MCF 10A (cell line): ENCODE results near the gene FOXN3. TPM values are rescaled to one million over a fixed set of nuclear protein-coding genes. Genes with fewer than 3 reads are reported as not detected.

ENCODE experiments used
- BruUV-seq: library from RNA; stranded (reverse); fragments of 400-500 nt; replicated peaks from 2 replicates; lab custom pipeline; 2021; lab: Mats Ljungman, UMichigan
- CTCF ChIA-PET: fragments of 300-600 bp; sonication (Branson Sonifier 250); formaldehyde crosslinking; extraction: SDS; loops from one replicate; lab custom pipeline; 2021; ENCODE audit warnings: antibody characterized with exemption, inconsistent platforms; lab: Yijun Ruan, JAX
- POLR2A ChIA-PET: fragments of 300-600, 350-650 bp; sonication (Branson Sonifier 250); formaldehyde crosslinking; extraction: SDS; loops from one replicate; lab custom pipeline; 2020; ENCODE audit warnings: antibody characterized with exemption, inconsistent platforms; lab: Yijun Ruan, JAX
- DNase-seq: peaks from one replicate; pipeline ENCODE4 v3.0.0-alpha.2; 2018; ENCODE audit not compliant: unreplicated experiment
- H3K27ac Mint-ChIP-seq: one replicate; pipeline ENCODE4 v1.8.0; 2022; ENCODE audit warnings: mild to moderate bottlenecking, low read depth, mixed read lengths; ENCODE audit not compliant: unreplicated experiment
- H3K27me3 Mint-ChIP-seq: one replicate; pipeline ENCODE4 v1.8.0; 2022; ENCODE audit warnings: mixed read lengths; ENCODE audit not compliant: insufficient read depth, unreplicated experiment
- H3K36me3 Mint-ChIP-seq: one replicate; pipeline ENCODE4 v1.8.0; 2022; ENCODE audit warnings: mild to moderate bottlenecking, moderate library complexity, mixed read lengths; ENCODE audit not compliant: insufficient read depth, unreplicated experiment
- H3K4me1 Mint-ChIP-seq: one replicate; pipeline ENCODE4 v1.8.0; 2022; ENCODE audit warnings: mixed read lengths; ENCODE audit not compliant: insufficient read depth, unreplicated experiment
- H3K4me3 Mint-ChIP-seq: one replicate; pipeline ENCODE4 v1.8.0; 2022; ENCODE audit warnings: mild to moderate bottlenecking, moderate library complexity, mixed read lengths; ENCODE audit not compliant: unreplicated experiment
- H3K9me3 Mint-ChIP-seq: one replicate; pipeline ENCODE4 v1.8.0; 2022; ENCODE audit warnings: mixed read lengths; ENCODE audit not compliant: unreplicated experiment
- intact Hi-C: fragments of 100-400 bp; cut with micrococcal nuclease; formaldehyde crosslinking; loops from 2 replicates; pipeline ENCODE4 v1.14.1; 2022
- total RNA-seq: library from RNA; stranded (reverse); gene quantifications from 2 replicates; pipeline ENCODE4 v1.2.3, GENCODE V29; 2022
- TF ChIP-seq, protein P1 (sequence below): fragments of 200-600 bp; IDR thresholded peaks from one replicate; pipeline ENCODE4 v1.8.0; 2022; ENCODE audit warnings: antibody characterized with exemption, mild to moderate bottlenecking; ENCODE audit not compliant: unreplicated experiment

FOXN3 gene
- total RNA-seq, 1 experiment from 2014 or later: 27.1 TPM

DNA sequence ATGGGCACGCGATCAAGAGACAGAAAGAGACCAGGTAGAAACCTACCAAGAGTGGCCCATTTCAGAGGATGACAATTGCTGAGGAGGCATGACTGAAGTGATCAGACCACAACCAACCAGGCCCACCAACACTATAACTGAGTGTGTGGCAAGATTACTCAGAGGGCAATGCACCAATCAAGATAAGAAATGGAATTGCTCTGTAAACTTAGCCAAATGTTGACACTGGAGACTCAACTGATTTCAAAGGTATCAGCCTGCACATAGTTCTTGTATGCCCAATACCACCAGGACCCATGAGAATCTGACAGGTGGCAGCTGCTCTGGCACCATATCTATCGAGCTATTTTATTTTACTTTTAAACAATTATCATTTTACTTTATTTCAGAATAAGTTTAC lies 128.9 kb downstream of the FOXN3 start:
- BruUV-seq: no TSS peak
- ChIA-PET CTCF (interaction anchor here (0.7 to 1.2 kb wide), 2 partner anchors 8 to 122 kb away, joined by 3 to 4 read pairs; no protein-coding TSS in a partner anchor), POLR2A (interaction anchor here (0.6 kb wide), 1 partner anchor 120 kb away, joined by 4 read pairs; no protein-coding TSS in a partner anchor)
- no peaks in the 10 kb centered on the region for H3K4me1 Mint-ChIP-seq
- H3K27me3 Mint-ChIP-seq: no peaks in the 10 kb centered on the region
- TF ChIP-seq, protein P1, sequence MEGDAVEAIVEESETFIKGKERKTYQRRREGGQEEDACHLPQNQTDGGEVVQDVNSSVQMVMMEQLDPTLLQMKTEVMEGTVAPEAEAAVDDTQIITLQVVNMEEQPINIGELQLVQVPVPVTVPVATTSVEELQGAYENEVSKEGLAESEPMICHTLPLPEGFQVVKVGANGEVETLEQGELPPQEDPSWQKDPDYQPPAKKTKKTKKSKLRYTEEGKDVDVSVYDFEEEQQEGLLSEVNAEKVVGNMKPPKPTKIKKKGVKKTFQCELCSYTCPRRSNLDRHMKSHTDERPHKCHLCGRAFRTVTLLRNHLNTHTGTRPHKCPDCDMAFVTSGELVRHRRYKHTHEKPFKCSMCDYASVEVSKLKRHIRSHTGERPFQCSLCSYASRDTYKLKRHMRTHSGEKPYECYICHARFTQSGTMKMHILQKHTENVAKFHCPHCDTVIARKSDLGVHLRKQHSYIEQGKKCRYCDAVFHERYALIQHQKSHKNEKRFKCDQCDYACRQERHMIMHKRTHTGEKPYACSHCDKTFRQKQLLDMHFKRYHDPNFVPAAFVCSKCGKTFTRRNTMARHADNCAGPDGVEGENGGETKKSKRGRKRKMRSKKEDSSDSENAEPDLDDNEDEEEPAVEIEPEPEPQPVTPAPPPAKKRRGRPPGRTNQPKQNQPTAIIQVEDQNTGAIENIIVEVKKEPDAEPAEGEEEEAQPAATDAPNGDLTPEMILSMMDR: no peak
- H3K27ac Mint-ChIP-seq: no peak overlapping the region
- no peaks in the 10 kb centered on the region for H3K36me3 Mint-ChIP-seq
- intact Hi-C loops: no loop called here
- H3K9me3 Mint-ChIP-seq: no peaks in the 10 kb centered on the region
- DNase-seq: no peak
- no peak overlapping the region for H3K4me3 Mint-ChIP-seq

DNA sequence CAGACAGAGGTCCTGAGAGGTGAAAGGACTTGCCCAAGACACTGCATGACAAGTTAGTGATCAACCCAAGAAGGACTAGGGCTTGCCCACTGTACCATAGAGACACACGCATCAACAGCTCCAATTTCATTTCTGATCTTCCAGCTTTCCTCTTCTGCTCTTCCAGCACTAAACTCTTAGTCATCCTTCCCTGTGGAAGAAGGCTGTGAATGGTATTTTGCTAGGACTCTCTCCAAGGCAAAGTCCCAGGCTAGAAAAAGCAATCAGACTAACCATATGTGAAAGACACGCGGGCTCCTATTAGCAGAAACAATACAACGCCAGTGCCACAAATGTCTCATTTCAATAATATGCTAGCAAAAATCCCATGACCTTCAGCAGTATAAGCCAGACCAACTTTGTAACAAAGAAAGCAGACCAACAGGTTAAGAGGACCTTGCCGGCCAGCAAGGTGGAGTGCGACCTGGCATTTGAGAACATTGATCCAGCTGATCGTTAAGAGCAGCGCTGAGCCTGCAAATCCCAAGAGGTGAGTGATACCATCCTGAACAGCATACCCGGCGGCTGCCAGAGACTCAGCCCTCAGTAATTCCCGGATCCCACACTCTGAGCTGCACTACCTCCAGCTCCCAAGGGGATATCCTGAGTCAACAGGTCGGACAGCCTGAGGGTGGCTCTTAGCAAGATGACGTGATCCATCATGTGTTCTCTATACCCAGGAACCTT lies 132.5 kb downstream of the FOXN3 start:
- DNase-seq: no peak
- POLR2A ChIA-PET: no interaction called here
- Mint-ChIP-seq H3K9me3 (no peaks in the 10 kb centered on the region), H3K36me3 (no peaks in the 10 kb centered on the region), H3K27me3 (no peaks in the 10 kb centered on the region), H3K4me1 (no peaks in the 10 kb centered on the region), H3K4me3 (no peak overlapping the region), H3K27ac (no peak overlapping the region)
- TF ChIP-seq, protein P1: no peak
- BruUV-seq: no TSS peak
- intact Hi-C loops: no loop called here
- CTCF ChIA-PET: no interaction called here

DNA sequence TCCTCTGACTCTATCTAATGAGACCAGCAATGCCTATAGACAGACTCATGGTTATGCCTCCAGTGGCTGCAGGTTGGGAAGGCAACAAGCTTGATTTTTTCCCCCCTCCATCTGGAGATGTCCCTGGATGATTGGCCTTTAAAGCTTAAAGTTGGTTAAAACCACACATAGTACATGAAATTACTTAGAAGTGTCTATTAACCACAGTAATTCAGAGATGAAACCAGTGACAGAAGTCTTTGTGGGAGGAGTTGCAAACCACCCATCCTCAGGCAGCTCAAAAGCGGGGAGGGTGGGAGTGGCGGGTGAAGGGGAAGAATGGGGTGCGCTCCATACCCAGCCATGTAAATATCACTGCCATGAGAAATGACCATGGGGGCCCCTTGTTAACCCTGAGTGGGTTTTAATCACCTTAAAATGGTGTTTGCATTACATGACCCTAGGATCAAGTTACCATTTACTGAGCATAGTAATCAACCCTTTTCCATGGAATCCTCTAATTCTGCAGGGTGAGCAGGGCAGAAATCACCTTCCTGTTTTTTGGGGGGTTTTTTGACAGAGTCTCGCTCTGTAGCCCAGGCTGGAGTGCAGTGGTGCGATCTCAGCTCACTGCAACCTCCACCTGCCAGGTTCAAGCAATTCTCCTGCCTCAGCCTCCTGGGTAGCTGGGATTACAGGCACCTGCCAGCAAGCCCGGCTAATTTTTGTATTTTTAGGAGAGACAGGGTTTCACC lies 133.5 kb downstream of the FOXN3 start:
- no peak overlapping the region for H3K27ac Mint-ChIP-seq
- intact Hi-C loops: no loop called here
- H3K36me3 Mint-ChIP-seq: no peaks in the 10 kb centered on the region

DNA sequence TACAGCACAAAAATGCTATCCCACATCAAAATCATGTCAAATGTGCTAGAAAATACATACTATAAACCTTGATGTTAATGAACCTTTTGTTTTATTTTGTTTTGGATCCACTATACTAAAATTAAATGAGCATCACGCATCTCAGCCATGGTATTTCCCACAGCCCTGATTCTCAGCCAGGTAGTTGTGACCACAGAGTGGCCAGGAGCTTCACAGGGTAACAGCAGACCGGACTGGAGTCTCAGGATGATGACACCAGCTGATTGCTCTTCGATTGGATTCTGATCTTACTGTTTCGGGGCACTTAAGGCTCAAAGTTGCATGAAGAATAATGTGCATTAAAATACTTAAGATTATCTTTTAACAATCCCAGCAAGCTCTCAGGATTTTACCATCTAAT lies 134.8 kb downstream of the FOXN3 start:
- CTCF ChIA-PET: no interaction called here
- POLR2A ChIA-PET: no interaction called here
- H3K36me3 Mint-ChIP-seq: no peaks in the 10 kb centered on the region
- H3K4me3 Mint-ChIP-seq: no peak overlapping the region
- H3K4me1 Mint-ChIP-seq: no peaks in the 10 kb centered on the region
- H3K9me3 Mint-ChIP-seq: no peaks in the 10 kb centered on the region
- no peak for DNase-seq
- intact Hi-C loops: no loop called here
- H3K27ac Mint-ChIP-seq: no peak overlapping the region
- BruUV-seq: no TSS peak
- TF ChIP-seq, protein P1: no peak
- H3K27me3 Mint-ChIP-seq: no peaks in the 10 kb centered on the region

More for the DNA sequence above, 133.5 kb downstream of the FOXN3 start:
- TF ChIP-seq, protein P1: no peak
- no peak for DNase-seq
- Mint-ChIP-seq H3K4me3 (no peak overlapping the region), H3K9me3 (no peaks in the 10 kb centered on the region), H3K4me1 (no peaks in the 10 kb centered on the region), H3K27me3 (no peaks in the 10 kb centered on the region)
- BruUV-seq: no TSS peak
- ChIA-PET POLR2A (no interaction called here), CTCF (interaction anchor here (0.8 kb wide), 1 partner anchor 23 kb away, joined by 4 read pairs; no protein-coding TSS in a partner anchor)
